ENCODE results near the gene GPX4. TPM values are rescaled to one million over a fixed set of nuclear protein-coding genes. Genes with fewer than 3 reads are reported as not detected.

The GPX4 gene
- total RNA-seq, 1 donor from 2014 or later: 752 TPM

- no peak for DNase-seq (ENCODE audit: extremely low read depth, low read depth, low spot score)
Measured at GRCh38 chr19:1084024-1084868, 19.5 kb upstream of the GPX4 start.

- DNase-seq (ENCODE audit: extremely low read depth, low read depth, low spot score): no peak
Measured at GRCh38 chr19:1085053-1085658, 18.6 kb upstream of the GPX4 start.

- no peak for DNase-seq (ENCODE audit: extremely low read depth, low read depth, low spot score)
Measured at GRCh38 chr19:1085676-1086442, 17.9 kb upstream of the GPX4 start.

GRCh38 chr19:1086613-1087012, 17.2 kb upstream of the GPX4 start:
- no peak for DNase-seq (ENCODE audit: extremely low read depth, low read depth, low spot score)

- no peak for DNase-seq (ENCODE audit: extremely low read depth, low read depth, low spot score)
Measured at GRCh38 chr19:1087813-1088415, 15.9 kb upstream of the GPX4 start.

- DNase-seq (ENCODE audit: extremely low read depth, low read depth, low spot score): no peak
Measured at GRCh38 chr19:1088416-1089010, 15.3 kb upstream of the GPX4 start.

- no peak for DNase-seq (ENCODE audit: extremely low read depth, low read depth, low spot score)
Measured at GRCh38 chr19:1089126-1089771, 14.5 kb upstream of the GPX4 start.

- DNase-seq (ENCODE audit: extremely low read depth, low read depth, low spot score): no peak
Measured at GRCh38 chr19:1089891-1090290, 13.9 kb upstream of the GPX4 start.

GRCh38 chr19:1090731-1091543, 12.9 kb upstream of the GPX4 start:
- no peak for DNase-seq (ENCODE audit: extremely low read depth, low read depth, low spot score)

- DNase-seq (ENCODE audit: extremely low read depth, low read depth, low spot score): no peak
Measured at GRCh38 chr19:1091544-1092175, 12.1 kb upstream of the GPX4 start.

- DNase-seq (ENCODE audit: extremely low read depth, low read depth, low spot score): no peak
Measured at GRCh38 chr19:1093330-1093729, 10.5 kb upstream of the GPX4 start.

GRCh38 chr19:1093811-1094553, 9.8 kb upstream of the GPX4 start:
- DNase-seq (ENCODE audit: extremely low read depth, low read depth, low spot score): no peak

- no peak for DNase-seq (ENCODE audit: extremely low read depth, low read depth, low spot score)
Measured at GRCh38 chr19:1094655-1094977, 9.2 kb upstream of the GPX4 start.

- DNase-seq (ENCODE audit: extremely low read depth, low read depth, low spot score): peak; percentile 87
Measured at GRCh38 chr19:1094978-1095701, 8.7 kb upstream of the GPX4 start, which contains the start of gene POLR2E. Gene POLR2E, minus strand, starts transcription at chr19:1095375. Its CDS starts 60 bp downstream, at chr19:1095315.

- no peak for DNase-seq (ENCODE audit: extremely low read depth, low read depth, low spot score)
Measured at GRCh38 chr19:1097810-1098176, 6.0 kb upstream of the GPX4 start.

- no peak for DNase-seq (ENCODE audit: extremely low read depth, low read depth, low spot score)
Measured at GRCh38 chr19:1098177-1099051, 5.4 kb upstream of the GPX4 start.

GRCh38 chr19:1101337-1101698, 2.5 kb upstream of the GPX4 start:
- no peak for DNase-seq (ENCODE audit: extremely low read depth, low read depth, low spot score)

All from glomerular endothelial cell (primary cell).